Keratinocyte (primary cell): ENCODE measurements around the gene MOCS3. TPM values are rescaled to one million over a fixed set of nuclear protein-coding genes. Genes with fewer than 3 reads are reported as not detected.

Source experiments
- DNase-seq: peaks from one replicate; pipeline ENCODE4 v3.0.0-alpha.2; 2011; ENCODE audit warnings: low read depth, missing footprints, low spot score
- FAIRE-seq: peaks from 2 replicates; lab custom pipeline; 2011; peaks lifted over from hg19 to GRCh38; lab: Jason Lieb, UNC
- H2AFZ ChIP-seq: 2 replicates; pipeline ENCODE4 v1.6.0; 2012; ENCODE audit warnings: low read length, control low read depth, inconsistent platforms; ENCODE audit not compliant: control insufficient read depth
- H3K27ac ChIP-seq: 2 replicates; pipeline ENCODE4 v1.5.1; 2011; ENCODE audit warnings: low read length; ENCODE audit not compliant: control insufficient read depth, insufficient read depth
- H3K27me3 ChIP-seq: 3 replicates; pipeline ENCODE4 v1.6.0; 2011; ENCODE audit warnings: low read length; ENCODE audit not compliant: control insufficient read depth, insufficient read depth; ENCODE audit errors: extremely low read depth
- H3K36me3 ChIP-seq, 2 experiments: 2 replicates in 1 of 2; 3 replicates in 1 of 2; pipeline ENCODE4 v1.5.1; 2011; ENCODE audit warnings: low read length in 2 of 2, mild to moderate bottlenecking in 1 of 2; ENCODE audit not compliant: control insufficient read depth in 2 of 2, insufficient read depth in 2 of 2; ENCODE audit errors: extremely low read depth in 1 of 2
- H3K4me1 ChIP-seq: 3 replicates; pipeline ENCODE4 v1.5.1; 2011; ENCODE audit warnings: low read length; ENCODE audit not compliant: control insufficient read depth, insufficient read depth; ENCODE audit errors: extremely low read depth
- H3K4me2 ChIP-seq: 3 replicates; pipeline ENCODE4 v1.6.0; 2011; ENCODE audit warnings: low read depth, low read length; ENCODE audit not compliant: control insufficient read depth, insufficient read depth; ENCODE audit errors: extremely low read depth
- H3K4me3 ChIP-seq, 3 experiments: fragments of 200-600 bp in 1 of 3; sonication (generic) in 1 of 3; 2 replicates in 2 of 3; 3 replicates in 1 of 3; pipeline ENCODE4 v1.5.1; 2011 to 2016; ENCODE audit warnings: low read length in 3 of 3, mild to moderate bottlenecking in 3 of 3, control low read depth in 2 of 3, inconsistent platforms in 1 of 3, low read depth in 1 of 3, mixed read lengths in 1 of 3, mixed run types in 1 of 3, moderate library complexity in 1 of 3; ENCODE audit not compliant: control insufficient read depth in 2 of 3, insufficient read depth in 2 of 3; ENCODE audit errors: extremely low read depth in 1 of 3
- H3K79me2 ChIP-seq: 2 replicates; pipeline ENCODE4 v1.6.0; 2012; ENCODE audit warnings: low read length; ENCODE audit not compliant: control insufficient read depth, insufficient read depth
- H3K9ac ChIP-seq: 3 replicates; pipeline ENCODE4 v1.6.0; 2011; ENCODE audit warnings: low read length; ENCODE audit not compliant: control insufficient read depth, insufficient read depth; ENCODE audit errors: extremely low read depth
- H3K9me1 ChIP-seq: 3 replicates; pipeline ENCODE4 v1.6.0; 2011; ENCODE audit warnings: low read length; ENCODE audit not compliant: control insufficient read depth, insufficient read depth; ENCODE audit errors: extremely low read depth
- H3K9me3 ChIP-seq: 2 replicates; pipeline ENCODE4 v1.5.1; 2012; ENCODE audit warnings: low read depth, low read length; ENCODE audit not compliant: control insufficient read depth
- H4K20me1 ChIP-seq: 3 replicates; pipeline ENCODE4 v1.6.0; 2011; ENCODE audit warnings: low read length; ENCODE audit not compliant: control insufficient read depth, insufficient read depth; ENCODE audit errors: extremely low read depth
- EZH2 ChIP-seq: IDR thresholded peaks from one replicate; pipeline ENCODE4 v1.6.1; 2012; ENCODE audit warnings: inconsistent platforms, mild to moderate bottlenecking, low read length, moderate library complexity
- dilution Hi-C: fragments of 300-500 bp; cut with MboI; formaldehyde crosslinking; loops from one replicate; pipeline ENCODE4 v1.7.0; 2020; ENCODE audit warnings: low sequenced_read_pairs; ENCODE audit not compliant: extremely low pct_ligation_motif_present
- polyA plus RNA-seq, 5 experiments: library from polyadenylated mRNA; depleted of rRNA in 3 of 5; stranded (reverse) in 3 of 5; stranded (forward) in 1 of 5; unstranded in 1 of 5; fragments of >200 nt; gene quantifications; 1 replicate in 1 of 5; 2 replicates in 3 of 5; 3 replicates in 1 of 5; pipeline versions ENCODE4 v1.2.1 to v1.2.3, GENCODE V29; 2011 to 2012; ENCODE audit warnings: missing spikeins in 2 of 5, low read depth in 1 of 5, low replicate concordance in 1 of 5
- TF ChIP-seq, protein P1 (sequence below), 3 experiments: IDR thresholded peaks in 1 of 3; conservative IDR thresholded peaks in 1 of 3; optimal IDR thresholded peaks in 1 of 3; 2 replicates in 2 of 3; 3 replicates in 1 of 3; pipeline versions ENCODE3 to v1.5.1; 2011; ENCODE audit warnings: low read length in 3 of 3, mild to moderate bottlenecking in 3 of 3, moderate library complexity in 2 of 3, control low read depth in 1 of 3, inconsistent platforms in 1 of 3; ENCODE audit not compliant: insufficient read depth in 2 of 3; ENCODE audit errors: extremely low read depth in 1 of 3

The MOCS3 gene
- polyA plus RNA-seq, 1 donor (not counting 4 experiments of a cell fraction or from before 2014, with no cell fraction given) = 4.0 TPM

DNA sequence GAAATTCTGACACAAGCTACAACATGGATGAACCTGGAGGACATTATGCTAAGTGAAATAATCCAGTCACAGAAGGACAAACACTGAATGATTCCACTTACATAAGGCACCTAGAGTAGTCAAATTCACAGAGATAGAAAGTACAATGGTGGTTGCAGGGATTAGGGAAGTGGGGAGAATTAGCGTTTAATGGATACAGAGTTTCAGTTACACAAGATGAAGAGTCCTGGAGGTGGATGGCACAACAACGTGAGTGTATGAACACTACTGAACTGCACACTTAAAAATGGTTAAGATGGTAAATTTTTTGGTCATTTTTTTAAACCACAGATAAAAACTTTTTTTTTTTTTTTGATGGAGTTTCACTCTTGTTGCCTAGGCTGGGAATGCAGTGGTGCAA is 24.7 kb downstream of the MOCS3 start:
- Histone ChIP-seq H3K4me1 (peaks cover 33% of the 10 kb centered on the region), H3K9me1 (peaks cover 2% of the 10 kb centered on the region), H3K79me2 (no peaks in the 10 kb centered on the region), H3K9ac (no peak overlapping the region), H3K4me2 (no peak overlapping the region), H3K9me3 (no peaks in the 10 kb centered on the region), H3K27ac (no peak overlapping the region), H4K20me1 (no peaks in the 10 kb centered on the region), H3K4me3 (no peak overlapping the region), H3K36me3 (no peaks in the 10 kb centered on the region), H2AFZ (no peak overlapping the region), H3K27me3 (no peaks in the 10 kb centered on the region)
- DNase-seq = no peak
- dilution Hi-C loops = no loop called here
- TF ChIP-seq, protein P1, sequence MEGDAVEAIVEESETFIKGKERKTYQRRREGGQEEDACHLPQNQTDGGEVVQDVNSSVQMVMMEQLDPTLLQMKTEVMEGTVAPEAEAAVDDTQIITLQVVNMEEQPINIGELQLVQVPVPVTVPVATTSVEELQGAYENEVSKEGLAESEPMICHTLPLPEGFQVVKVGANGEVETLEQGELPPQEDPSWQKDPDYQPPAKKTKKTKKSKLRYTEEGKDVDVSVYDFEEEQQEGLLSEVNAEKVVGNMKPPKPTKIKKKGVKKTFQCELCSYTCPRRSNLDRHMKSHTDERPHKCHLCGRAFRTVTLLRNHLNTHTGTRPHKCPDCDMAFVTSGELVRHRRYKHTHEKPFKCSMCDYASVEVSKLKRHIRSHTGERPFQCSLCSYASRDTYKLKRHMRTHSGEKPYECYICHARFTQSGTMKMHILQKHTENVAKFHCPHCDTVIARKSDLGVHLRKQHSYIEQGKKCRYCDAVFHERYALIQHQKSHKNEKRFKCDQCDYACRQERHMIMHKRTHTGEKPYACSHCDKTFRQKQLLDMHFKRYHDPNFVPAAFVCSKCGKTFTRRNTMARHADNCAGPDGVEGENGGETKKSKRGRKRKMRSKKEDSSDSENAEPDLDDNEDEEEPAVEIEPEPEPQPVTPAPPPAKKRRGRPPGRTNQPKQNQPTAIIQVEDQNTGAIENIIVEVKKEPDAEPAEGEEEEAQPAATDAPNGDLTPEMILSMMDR (optimal IDR thresholded peaks at IDR 0.05 in 1 of 3, IDR thresholded peaks at IDR 0.05 in 1 of 3, conservative IDR thresholded peaks at IDR 0.05 in 1 of 3; ENCODE audit: extremely low read depth in 1 of 3, insufficient read depth in 2 of 3, low read length in 3 of 3) = no peak
- TF ChIP-seq EZH2 = no peak
- FAIRE-seq = no peak

DNA sequence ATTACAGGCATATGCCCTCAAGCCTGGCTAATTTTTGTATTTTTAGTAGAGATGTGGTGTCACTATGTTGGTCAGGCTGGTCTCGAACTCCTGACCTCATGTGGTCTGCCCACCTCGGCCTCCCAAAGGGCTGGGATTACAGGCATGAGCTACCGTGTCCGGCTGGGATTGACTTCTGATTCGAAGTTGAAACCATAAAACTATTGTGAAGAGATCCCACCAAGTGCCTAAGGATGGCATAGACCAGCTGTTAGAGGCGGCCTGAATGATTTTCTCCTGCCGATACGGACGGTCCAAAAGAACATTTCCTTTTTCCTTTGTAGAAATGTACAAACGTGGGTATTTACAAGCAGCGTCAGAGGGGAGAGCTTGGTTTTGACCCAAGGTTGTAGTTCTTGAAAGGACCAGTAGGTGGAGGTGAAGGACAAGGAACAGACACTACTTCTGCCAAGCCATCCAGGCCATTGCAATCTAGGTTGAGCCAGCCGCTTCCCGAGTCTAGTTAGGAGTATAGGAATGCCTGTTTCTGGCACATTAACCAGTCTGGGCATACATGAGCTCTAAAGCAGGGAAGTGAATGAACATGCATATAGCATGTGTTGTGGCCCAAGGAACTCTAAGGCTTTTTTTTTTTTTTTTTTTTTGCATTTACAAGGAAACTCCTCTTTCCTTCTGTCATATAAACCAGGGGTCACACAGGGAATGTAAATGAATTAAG is 29.0 kb downstream of the MOCS3 start:
- dilution Hi-C loops = no loop called here
- H3K9me1 ChIP-seq = no peaks in the 10 kb centered on the region
- no peaks in the 10 kb centered on the region for H3K9me3 ChIP-seq
- no peak overlapping the region for H3K27ac ChIP-seq
- FAIRE-seq (peak; percentile 83), DNase-seq (peak; percentile 75)
- no peaks in the 10 kb centered on the region for H3K79me2 ChIP-seq
- no peak for TF ChIP-seq EZH2
- TF ChIP-seq, protein P1 (optimal IDR thresholded peaks at IDR 0.05 in 1 of 3, IDR thresholded peaks at IDR 0.05 in 1 of 3, conservative IDR thresholded peaks at IDR 0.05 in 1 of 3; ENCODE audit: extremely low read depth in 1 of 3, insufficient read depth in 2 of 3, low read length in 3 of 3) = peak; percentile 77 to 93 (median 91)
- peak overlapping the region; percentile 28 for H3K4me2 ChIP-seq
- peaks cover 12% of the 10 kb centered on the region for H3K4me1 ChIP-seq
- peak overlapping the region; percentile 54 for H2AFZ ChIP-seq
- H4K20me1 ChIP-seq = no peaks in the 10 kb centered on the region
- peak overlapping the region; percentile 2 for H3K9ac ChIP-seq
- no peaks in the 10 kb centered on the region for H3K36me3 ChIP-seq
- H3K4me3 ChIP-seq = no peak overlapping the region
- no peaks in the 10 kb centered on the region for H3K27me3 ChIP-seq
